Middle frontal gyrus (tissue), 1 donor: Measurements from ENCODE around the gene TRAF3IP1.

ENCODE experiments used
- DNase-seq: peaks from one replicate; pipeline ENCODE4 v3.0.0-alpha.2; 2015; ENCODE audit warnings: low spot score; ENCODE audit errors: extremely low spot score

The TRAF3IP1 gene

DNA sequence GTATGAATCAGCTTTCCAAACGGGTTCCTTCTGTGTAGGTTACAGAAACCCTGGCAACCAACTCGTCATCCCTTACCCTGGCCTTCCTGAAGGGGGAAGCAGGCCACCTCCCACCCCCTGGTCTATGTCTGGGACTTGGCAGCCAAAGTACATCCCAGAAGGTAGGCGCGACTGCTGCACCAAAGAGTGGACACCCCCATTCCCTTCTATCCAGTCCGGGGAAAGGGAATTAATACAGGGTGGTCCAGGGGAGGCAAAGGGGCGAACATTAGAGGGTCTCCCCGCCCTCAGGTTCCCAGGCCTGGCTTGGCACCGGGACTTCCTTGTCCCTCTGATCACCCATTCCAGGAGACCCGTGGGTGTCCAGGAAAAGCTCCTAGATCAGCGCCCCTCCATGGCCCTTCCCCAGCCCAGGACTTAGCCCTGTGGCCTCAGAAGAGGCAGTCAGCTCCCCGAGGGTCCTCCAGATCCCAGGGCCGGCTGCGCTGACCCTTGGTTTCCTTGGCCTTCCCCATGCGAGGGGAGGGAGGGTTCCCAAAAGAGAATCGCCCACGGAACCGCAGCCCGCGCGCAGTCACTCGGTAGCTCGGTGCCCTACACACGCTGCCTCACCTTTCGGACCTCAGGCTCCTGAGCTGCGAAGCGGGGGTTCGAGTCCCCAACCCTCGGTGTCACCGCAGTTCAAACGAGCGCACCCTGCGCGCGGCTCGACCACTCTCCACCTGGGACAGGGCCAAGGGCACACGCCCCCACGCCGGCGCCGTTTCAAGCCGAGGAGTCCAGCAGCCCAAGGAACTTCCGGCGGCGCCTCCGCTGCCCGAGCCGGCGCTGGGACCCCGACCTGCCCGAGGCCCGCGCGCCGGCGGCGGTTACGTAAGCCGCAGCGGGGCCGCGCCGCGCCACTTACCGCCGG lies 32.3 kb upstream of the TRAF3IP1 start, which contains the start of gene PER2:
TSS of gene PER2 (minus strand) at position 874 of the 913 bp plus-strand sequence. CDS start 10,674 bp downstream, outside the sequence.
- peak; percentile 20 for DNase-seq

- peak; percentile 93 for DNase-seq
Measured at GRCh38 chr2:238288650-238289573, 31.4 kb upstream of the TRAF3IP1 start.

- no peak for DNase-seq
Measured at GRCh38 chr2:238289574-238289973, 30.7 kb upstream of the TRAF3IP1 start.

DNA sequence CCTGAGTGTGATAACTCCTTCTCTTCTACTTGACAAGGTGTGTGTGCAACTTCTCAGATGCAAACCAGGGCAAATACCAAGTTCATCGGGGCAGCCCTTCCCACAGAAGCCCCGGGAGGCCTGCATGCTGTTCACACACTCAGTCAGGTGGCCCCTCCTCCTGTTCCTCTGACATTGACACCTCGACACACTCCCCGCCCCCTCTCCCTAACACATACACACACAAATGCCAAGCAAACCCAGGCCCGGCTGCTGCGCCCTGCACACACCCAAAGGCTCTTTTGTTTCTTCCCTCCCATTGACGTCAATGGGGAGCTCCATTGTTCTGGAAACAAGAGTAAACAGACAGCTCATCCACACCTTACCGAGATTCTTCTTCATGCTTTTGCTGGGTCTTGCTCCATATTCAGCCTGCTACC lies 30.2 kb upstream of the TRAF3IP1 start:
- DNase-seq: peak; percentile 26

DNA sequence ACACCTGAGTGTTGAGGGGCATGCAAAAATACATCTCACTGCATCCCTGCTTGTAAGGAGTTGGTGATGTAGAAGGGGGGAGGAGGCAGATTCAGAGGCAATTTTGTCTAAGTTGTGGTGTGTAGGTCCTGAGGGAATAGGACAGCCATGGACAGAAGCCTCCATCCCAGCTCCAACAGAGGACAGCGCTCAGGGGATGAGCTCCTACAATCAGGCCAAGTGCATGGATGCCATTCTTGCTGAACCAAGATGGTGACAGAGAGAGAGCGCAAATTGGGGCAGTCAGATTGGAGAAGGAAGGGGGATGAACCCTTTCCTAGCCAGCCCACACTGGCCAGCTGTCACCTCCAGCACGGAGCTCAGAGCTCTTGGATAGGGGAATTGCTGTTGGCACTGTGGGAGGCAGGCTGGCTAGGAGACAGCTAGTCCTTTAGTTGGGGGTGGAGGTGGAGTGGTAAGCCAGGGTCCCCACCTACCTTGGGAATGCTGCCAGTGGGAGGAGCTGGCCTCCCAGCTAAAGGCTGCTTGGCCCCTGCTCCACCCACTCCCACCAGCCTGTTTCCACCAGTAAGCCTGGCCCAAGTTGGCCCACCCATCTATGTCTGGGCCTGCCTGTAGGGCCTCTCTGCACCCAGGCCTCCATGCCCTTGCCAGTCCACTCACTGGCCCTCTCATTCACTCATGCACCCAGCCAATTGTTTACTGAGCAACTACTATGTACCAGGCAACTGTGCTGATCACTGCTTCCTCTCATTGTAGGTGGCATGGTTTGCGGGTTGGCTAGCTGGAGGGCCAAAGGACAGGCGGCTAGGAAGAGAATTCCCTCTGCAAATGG lies 29.4 kb upstream of the TRAF3IP1 start:
- DNase-seq: no peak

DNA sequence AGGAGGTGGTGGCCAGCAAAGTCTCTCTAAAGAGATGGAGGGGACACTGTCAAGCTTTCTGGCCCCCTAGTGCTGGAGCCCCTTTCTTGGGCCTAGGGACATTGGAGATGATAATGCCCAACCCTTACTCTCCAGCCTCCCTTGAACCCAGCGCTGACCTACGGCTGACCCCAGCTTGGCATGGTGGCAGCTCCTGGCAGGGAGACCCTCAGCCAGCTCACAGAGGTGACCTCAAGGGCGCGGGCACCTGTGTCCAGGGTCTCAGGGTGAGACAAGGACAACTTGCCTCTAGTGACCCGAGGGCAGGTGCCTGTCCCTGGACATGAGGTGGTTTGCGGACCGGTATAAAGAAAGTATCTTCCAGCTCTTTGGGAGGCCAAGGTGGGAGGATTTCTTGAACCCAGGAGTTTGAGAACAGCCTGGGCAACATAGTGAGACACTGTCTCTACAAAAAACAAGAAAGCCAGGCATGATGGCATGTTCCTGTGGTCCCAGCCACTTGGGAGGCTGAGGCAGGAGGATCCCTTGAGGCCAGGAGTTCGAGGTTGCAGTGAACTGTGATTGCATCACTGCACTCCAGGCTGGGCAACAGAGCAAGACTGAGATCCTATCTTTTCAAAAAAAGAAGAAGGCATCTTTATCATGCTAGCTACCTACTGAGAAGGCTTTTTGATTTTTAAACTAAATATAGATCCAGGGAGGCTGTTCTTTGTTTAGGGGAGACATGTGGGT lies 28.6 kb upstream of the TRAF3IP1 start:
- DNase-seq: no peak

GRCh38 chr2:238294046-238294392 lies 26.3 kb upstream of the TRAF3IP1 start:
- no peak for DNase-seq

DNA sequence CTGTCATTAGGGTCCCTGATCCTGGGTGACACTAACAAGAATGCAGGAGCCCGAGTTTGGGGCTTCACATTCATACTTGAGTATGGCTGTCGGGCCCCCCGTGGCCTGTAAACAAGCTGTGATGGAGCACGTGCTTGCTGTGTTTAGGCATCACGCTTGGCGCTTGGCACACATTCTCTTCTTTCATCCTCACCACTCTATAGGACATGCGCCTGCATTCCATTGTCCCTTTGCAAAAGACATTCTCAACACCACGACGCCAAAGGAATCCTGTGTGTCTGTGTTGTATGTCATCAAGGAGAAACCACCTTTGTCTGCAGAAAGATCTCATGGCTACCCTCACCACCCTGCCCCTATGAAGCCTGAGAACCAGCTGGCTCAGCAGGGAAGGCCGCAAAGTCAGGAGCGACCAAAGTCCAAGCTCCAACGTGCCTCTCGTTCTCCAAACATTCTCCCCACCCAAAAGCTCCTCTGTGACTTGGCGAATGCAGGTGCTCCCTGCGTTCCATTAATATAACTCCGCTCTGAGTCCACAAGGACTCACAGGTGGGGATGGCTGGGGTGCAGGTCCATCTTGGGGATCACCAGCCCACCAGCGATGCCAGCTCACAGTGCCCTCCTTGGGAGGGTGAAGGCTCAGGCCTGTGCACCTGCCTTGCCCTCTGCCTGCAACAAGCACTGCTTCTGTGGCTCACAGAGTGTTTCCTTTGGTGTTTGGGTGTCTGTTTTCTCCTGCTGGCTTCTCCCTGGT lies 25.8 kb upstream of the TRAF3IP1 start:
- no peak for DNase-seq

- no peak for DNase-seq
Measured at GRCh38 chr2:238295144-238296112, 24.9 kb upstream of the TRAF3IP1 start.

GRCh38 chr2:238296638-238297457 lies 23.5 kb upstream of the TRAF3IP1 start:
- DNase-seq: no peak

DNA sequence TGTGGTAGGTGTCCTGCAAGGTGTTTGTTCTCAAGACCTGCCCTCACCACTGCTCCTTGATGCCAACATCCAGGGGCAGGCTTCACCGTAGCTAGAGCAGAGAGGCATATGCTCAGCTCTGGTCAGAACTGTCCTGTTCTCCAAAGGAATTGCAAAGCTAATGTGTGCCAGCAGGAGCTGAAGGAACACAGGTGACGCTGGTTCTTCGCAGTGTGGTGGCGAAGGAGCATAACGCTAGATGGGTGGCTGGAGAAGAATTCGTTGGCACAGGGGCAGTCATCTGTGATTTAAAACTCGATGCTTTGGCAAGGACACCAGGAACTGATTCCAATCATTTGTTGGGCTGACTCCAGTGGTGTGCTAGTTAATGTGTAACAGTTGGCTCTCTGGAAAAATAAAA lies 20.5 kb upstream of the TRAF3IP1 start:
- DNase-seq: no peak

- no peak for DNase-seq
Measured at GRCh38 chr2:238302087-238302486, 18.2 kb upstream of the TRAF3IP1 start.

- DNase-seq: no peak
Measured at GRCh38 chr2:238302751-238303150, 17.6 kb upstream of the TRAF3IP1 start.

DNA sequence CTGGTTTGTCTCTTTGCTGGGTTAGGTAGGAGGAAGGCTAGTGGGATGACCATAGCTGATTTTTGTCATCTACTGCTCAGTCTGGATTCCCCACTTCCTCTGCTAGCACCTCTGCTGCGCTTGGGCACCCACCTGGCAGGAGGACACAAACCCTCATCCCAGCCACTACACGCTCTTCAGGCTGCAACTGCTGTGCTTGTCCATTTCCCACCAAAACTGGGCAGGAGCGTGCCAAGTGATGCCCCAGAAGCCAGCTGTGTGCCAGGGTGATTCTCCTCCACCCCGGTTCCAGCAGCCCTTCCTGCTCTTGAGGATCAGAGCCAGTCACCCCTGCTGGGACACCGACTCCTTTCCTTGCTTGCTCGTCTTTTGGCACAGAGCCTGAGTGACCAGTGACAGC lies 16.2 kb upstream of the TRAF3IP1 start:
- no peak for DNase-seq

DNA sequence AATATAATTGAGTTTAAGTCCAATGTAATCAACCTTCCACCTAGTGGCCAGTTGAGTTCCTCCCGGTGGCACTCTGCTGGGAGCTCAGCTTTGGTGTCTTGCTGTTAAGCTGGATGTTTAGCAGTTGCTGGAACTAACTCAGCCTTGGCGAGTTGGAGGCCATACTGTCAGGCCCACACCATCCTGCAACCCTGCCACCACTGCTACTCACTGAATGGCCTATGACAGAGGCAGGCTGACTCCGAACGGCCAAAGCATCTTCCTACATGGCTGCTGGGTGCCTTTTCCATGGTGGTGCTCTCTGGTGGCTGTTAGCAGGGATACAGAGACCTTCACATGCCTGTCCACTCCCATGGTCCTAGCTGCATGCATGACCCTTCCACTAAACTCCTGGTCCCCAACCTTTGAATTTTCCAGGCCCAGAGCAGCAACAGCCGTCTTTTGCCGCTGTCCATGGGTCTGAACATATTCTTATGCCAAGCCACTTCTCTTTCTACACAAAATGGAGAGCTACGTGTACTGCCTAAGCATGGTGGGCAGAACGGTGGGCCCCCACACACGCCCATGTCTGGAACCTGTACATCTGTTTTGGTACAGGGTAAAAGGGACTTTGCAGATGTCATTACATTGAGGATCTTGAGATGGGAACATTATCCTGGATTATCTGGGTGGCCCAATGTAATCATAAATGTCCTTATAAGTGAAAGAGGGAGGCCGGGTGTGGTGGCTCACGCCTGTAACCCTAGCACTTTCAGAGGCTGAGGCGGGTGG lies 15.0 kb upstream of the TRAF3IP1 start:
- no peak for DNase-seq

DNA sequence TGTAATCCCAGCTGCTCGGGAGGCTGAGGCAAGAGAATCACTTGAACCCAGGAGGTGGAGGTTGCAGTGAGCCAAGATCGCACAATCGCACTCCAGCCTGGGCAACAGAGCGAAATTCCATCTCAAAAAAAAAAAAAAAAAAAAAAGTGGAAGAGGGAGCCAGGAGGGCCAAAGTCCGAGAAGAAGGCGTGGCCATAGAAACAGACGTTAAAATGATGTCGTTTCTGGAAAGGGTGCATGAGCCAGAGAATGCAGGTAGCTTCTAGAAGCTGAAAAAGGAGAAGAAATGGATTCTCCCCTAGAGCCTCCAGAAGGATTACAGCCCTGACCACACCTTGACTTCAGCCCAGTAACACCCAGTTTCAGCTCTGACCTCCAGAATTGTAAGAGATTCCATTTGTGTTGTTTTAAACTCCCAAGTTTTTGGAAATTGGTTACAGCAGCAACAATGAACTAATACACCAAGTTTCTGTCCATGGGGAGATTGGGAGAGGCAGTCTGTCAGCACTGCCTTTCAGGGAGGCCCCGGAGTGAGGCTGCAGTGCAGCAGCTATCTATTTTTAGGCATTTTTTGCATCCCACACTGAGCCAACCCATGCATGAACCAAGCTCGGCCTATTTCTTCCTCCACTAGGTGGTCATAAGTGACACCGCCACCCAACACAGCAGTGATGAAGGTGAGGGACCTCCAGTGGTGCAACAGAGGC lies 14.2 kb upstream of the TRAF3IP1 start:
- no peak for DNase-seq
